ENCODE data around the gene SH2B3. TPM values are rescaled to one million over a fixed set of nuclear protein-coding genes. Genes with fewer than 3 reads are reported as not detected.

Gene SH2B3
- total RNA-seq, 1 donor from 2014 or later: 32.3 TPM

GRCh38 chr12:111434049-111434448 lies 28.3 kb downstream of the SH2B3 start:
- no peak for TF ChIP-seq CTCF (IDR thresholded peaks at IDR 0.05; ENCODE audit: insufficient read depth, low read length, poor library complexity, severe bottlenecking)
- Histone ChIP-seq H3K4me3 (ENCODE audit: low read depth, low read length) (no peak overlapping the region), H3K27me3 (ENCODE audit: control insufficient read depth, insufficient read depth, low read length) (no peaks in the 10 kb centered on the region), H3K36me3 (ENCODE audit: control insufficient read depth, insufficient read depth, low read length) (no peaks in the 10 kb centered on the region)
- DNase-seq (ENCODE audit: low read depth): no peak

- Histone ChIP-seq H3K36me3 (ENCODE audit: control insufficient read depth, insufficient read depth, low read length) (no peaks in the 10 kb centered on the region), H3K4me3 (ENCODE audit: low read depth, low read length) (no peak overlapping the region), H3K27me3 (ENCODE audit: control insufficient read depth, insufficient read depth, low read length) (no peaks in the 10 kb centered on the region)
- TF ChIP-seq CTCF (IDR thresholded peaks at IDR 0.05; ENCODE audit: insufficient read depth, low read length, poor library complexity, severe bottlenecking): no peak
- DNase-seq (ENCODE audit: low read depth): no peak
Measured at GRCh38 chr12:111434680-111435338, 29.1 kb downstream of the SH2B3 start.

- Histone ChIP-seq H3K4me3 (ENCODE audit: low read depth, low read length) (no peak overlapping the region), H3K27me3 (ENCODE audit: control insufficient read depth, insufficient read depth, low read length) (no peaks in the 10 kb centered on the region), H3K36me3 (ENCODE audit: control insufficient read depth, insufficient read depth, low read length) (no peaks in the 10 kb centered on the region)
- TF ChIP-seq CTCF (IDR thresholded peaks at IDR 0.05; ENCODE audit: insufficient read depth, low read length, poor library complexity, severe bottlenecking): no peak
- no peak for DNase-seq (ENCODE audit: low read depth)
Measured at GRCh38 chr12:111435661-111436201, 30.0 kb downstream of the SH2B3 start.

- H3K27me3 ChIP-seq (ENCODE audit: control insufficient read depth, insufficient read depth, low read length): no peaks in the 10 kb centered on the region
- no peak for DNase-seq (ENCODE audit: low read depth)
- H3K36me3 ChIP-seq (ENCODE audit: control insufficient read depth, insufficient read depth, low read length): peaks cover 1% of the 10 kb centered on the region
- no peak overlapping the region for H3K4me3 ChIP-seq (ENCODE audit: low read depth, low read length)
- no peak for TF ChIP-seq CTCF (IDR thresholded peaks at IDR 0.05; ENCODE audit: insufficient read depth, low read length, poor library complexity, severe bottlenecking)
Measured at GRCh38 chr12:111436266-111436665, 30.5 kb downstream of the SH2B3 start.

- no peaks in the 10 kb centered on the region for H3K27me3 ChIP-seq (ENCODE audit: control insufficient read depth, insufficient read depth, low read length)
- H3K36me3 ChIP-seq (ENCODE audit: control insufficient read depth, insufficient read depth, low read length): peaks cover 1% of the 10 kb centered on the region
- DNase-seq (ENCODE audit: low read depth): no peak
- no peak for TF ChIP-seq CTCF (IDR thresholded peaks at IDR 0.05; ENCODE audit: insufficient read depth, low read length, poor library complexity, severe bottlenecking)
- no peak overlapping the region for H3K4me3 ChIP-seq (ENCODE audit: low read depth, low read length)
Measured at GRCh38 chr12:111436811-111437210, 31.1 kb downstream of the SH2B3 start.

Data from kidney epithelial cell (primary cell).